Chondrocyte (in vitro differentiated cells): ENCODE measurements around the gene TRNT1. TPM values are rescaled to one million over a fixed set of nuclear protein-coding genes. Genes with fewer than 3 reads are reported as not detected.

Experiments
- DNase-seq: peaks from one replicate; pipeline ENCODE4 v3.0.0; 2021; ENCODE audit warnings: mixed read lengths, low spot score
- H3K27ac Mint-ChIP-seq: one replicate; pipeline ENCODE4 v1.8.0; 2021; ENCODE audit warnings: mild to moderate bottlenecking, moderate library complexity, mixed read lengths; ENCODE audit not compliant: unreplicated experiment
- H3K27me3 Mint-ChIP-seq: 2 replicates; pipeline ENCODE4 v1.8.0; 2021; ENCODE audit warnings: low read depth, mixed read lengths
- H3K36me3 Mint-ChIP-seq: 2 replicates; pipeline ENCODE4 v1.8.0; 2021; ENCODE audit warnings: low read depth, mixed read lengths
- H3K4me1 Mint-ChIP-seq: 2 replicates; pipeline ENCODE4 v1.8.0; 2021; ENCODE audit warnings: low read depth, mild to moderate bottlenecking, mixed read lengths
- H3K4me3 Mint-ChIP-seq: one replicate; pipeline ENCODE4 v1.8.0; 2021; ENCODE audit warnings: mild to moderate bottlenecking, moderate library complexity, mixed read lengths; ENCODE audit not compliant: unreplicated experiment
- H3K9me3 Mint-ChIP-seq: 2 replicates; pipeline ENCODE4 v1.8.0; 2021; ENCODE audit warnings: low read depth, mixed read lengths
- CTCF ChIP-seq: fragments of 200-600 bp; sonication (generic); IDR thresholded peaks from 2 replicates; pipeline ENCODE4 v1.5.0; 2021; ENCODE audit warnings: antibody characterized with exemption, mild to moderate bottlenecking, moderate library complexity
- total RNA-seq: library from RNA; stranded (reverse); gene quantifications from 3 replicates; pipeline ENCODE4 v1.2.1, GENCODE V29; 2021

The TRNT1 gene
- total RNA-seq, 1 donor from 2014 or later, result 24.4 TPM

GRCh38 chr3:3194861-3195260 is 68.1 kb downstream of the TRNT1 start:
- Mint-ChIP-seq H3K36me3 (no peaks in the 10 kb centered on the region), H3K9me3 (no peaks in the 10 kb centered on the region), H3K4me3 (no peak overlapping the region), H3K4me1 (no peaks in the 10 kb centered on the region), H3K27ac (no peak overlapping the region), H3K27me3 (peaks cover 47% of the 10 kb centered on the region)
- TF ChIP-seq CTCF, result no peak
- no peak for DNase-seq

GRCh38 chr3:3196148-3196861 is 69.6 kb downstream of the TRNT1 start:
- H3K9me3 Mint-ChIP-seq, result no peaks in the 10 kb centered on the region
- peaks cover 3% of the 10 kb centered on the region for H3K4me1 Mint-ChIP-seq
- no peak for DNase-seq
- H3K4me3 Mint-ChIP-seq, result no peak overlapping the region
- peak; percentile 78 for TF ChIP-seq CTCF
- peaks cover 41% of the 10 kb centered on the region for H3K27me3 Mint-ChIP-seq
- no peaks in the 10 kb centered on the region for H3K36me3 Mint-ChIP-seq
- H3K27ac Mint-ChIP-seq, result no peak overlapping the region

Other genes starting within 250 kb of the TRNT1 start
- not detected in 3 replicates for gene IL5RA, start 16.6 kb upstream of the TRNT1 start, total RNA-seq
- 27.5 to 33.2 TPM (median 28.0 TPM) in 3 replicates for gene CRBN, start 52.8 kb downstream of the TRNT1 start, total RNA-seq